Measurements from ENCODE around the gene ADSS1.

DNA sequence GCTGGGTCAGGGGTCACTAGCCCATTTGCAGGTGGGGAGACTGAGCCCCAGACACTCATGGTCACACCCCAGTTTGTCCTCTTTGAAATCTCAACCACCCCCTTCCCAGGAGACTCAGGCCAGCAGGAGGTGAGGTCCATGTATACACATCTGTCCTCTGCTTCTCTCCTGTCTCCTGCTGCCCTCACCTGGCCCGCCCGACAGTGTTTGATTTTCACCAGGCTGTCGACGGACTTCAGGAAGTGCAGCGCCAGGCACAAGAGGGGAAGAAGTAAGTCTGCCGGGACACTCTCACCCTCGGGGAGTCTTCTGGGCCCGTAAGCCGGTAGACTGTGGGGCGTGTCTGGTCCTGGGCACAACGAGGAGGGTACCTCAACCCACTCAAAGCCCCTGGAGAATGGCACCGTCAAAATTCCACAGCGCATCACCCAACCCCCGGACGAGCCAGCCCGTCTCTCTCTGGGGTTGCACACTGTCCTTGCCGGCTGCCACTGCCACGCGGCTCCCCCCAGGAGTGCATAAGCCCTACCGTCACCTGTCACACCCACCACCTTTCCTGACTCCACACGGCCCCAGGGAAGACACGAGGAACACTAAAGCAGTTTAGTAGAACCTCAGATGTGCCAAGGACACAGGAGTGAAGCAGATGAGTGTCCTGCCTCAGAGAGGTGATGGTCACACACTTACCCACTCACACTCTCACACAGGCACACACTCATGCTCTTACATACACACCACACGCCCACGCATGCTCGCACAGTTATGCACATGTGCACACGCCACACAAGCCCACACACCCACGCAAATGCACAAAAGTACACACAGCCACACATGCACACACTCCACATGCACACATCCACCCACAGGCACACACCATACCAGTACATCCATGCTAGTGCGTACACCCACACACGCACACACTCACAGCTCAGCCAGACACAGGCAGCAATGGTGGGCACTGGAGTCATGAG, 15.8 kb downstream of the ADSS1 start:
- TF ChIP-seq, protein P1, sequence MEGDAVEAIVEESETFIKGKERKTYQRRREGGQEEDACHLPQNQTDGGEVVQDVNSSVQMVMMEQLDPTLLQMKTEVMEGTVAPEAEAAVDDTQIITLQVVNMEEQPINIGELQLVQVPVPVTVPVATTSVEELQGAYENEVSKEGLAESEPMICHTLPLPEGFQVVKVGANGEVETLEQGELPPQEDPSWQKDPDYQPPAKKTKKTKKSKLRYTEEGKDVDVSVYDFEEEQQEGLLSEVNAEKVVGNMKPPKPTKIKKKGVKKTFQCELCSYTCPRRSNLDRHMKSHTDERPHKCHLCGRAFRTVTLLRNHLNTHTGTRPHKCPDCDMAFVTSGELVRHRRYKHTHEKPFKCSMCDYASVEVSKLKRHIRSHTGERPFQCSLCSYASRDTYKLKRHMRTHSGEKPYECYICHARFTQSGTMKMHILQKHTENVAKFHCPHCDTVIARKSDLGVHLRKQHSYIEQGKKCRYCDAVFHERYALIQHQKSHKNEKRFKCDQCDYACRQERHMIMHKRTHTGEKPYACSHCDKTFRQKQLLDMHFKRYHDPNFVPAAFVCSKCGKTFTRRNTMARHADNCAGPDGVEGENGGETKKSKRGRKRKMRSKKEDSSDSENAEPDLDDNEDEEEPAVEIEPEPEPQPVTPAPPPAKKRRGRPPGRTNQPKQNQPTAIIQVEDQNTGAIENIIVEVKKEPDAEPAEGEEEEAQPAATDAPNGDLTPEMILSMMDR (IDR thresholded peaks at IDR 0.05): no peak
- no peak for TF ChIP-seq POLR2A (IDR thresholded peaks at IDR 0.05)

All from vagina (tissue), 2 donors.